Measurements from ENCODE around the gene GPX6.
"Not testable (repeated sequence)": the region's sequence is repeated elsewhere in the genome, so short reads cannot be mapped to it uniquely, and the experiment has no call there.

GPX6 gene

GRCh38 chr6:28551891-28552666, 36.5 kb upstream of the GPX6 start:
- TF ChIP-seq CTCF (IDR thresholded peaks at IDR 0.05; ENCODE audit: borderline replicate concordance, insufficient read depth, low read depth, low read length) = no peak

GRCh38 chr6:28547003-28547402, 31.4 kb upstream of the GPX6 start:
- H3K4me3 ChIP-seq (ENCODE audit: low read depth, low read length) = not testable (repeated sequence)

More at GRCh38 chr6:28551891-28552666, 36.5 kb upstream of the GPX6 start:
- no peak overlapping the region for H3K4me3 ChIP-seq (ENCODE audit: low read depth, low read length)

- H3K4me3 ChIP-seq (ENCODE audit: low read depth, low read length) = no peak overlapping the region
- TF ChIP-seq CTCF (IDR thresholded peaks at IDR 0.05; ENCODE audit: borderline replicate concordance, insufficient read depth, low read depth, low read length) = no peak
Observed at GRCh38 chr6:28545955-28546354, 30.4 kb upstream of the GPX6 start.

GRCh38 chr6:28543651-28544610, 28.3 kb upstream of the GPX6 start:
- peak overlapping the region; percentile 27 for H3K4me3 ChIP-seq (ENCODE audit: low read depth, low read length)

GRCh38 chr6:28542440-28543296, 27.1 kb upstream of the GPX6 start:
- peak; percentile 61 for TF ChIP-seq CTCF (IDR thresholded peaks at IDR 0.05; ENCODE audit: borderline replicate concordance, insufficient read depth, low read depth, low read length)
- peak overlapping the region; percentile 40 for H3K4me3 ChIP-seq (ENCODE audit: low read depth, low read length)

More at GRCh38 chr6:28543651-28544610, 28.3 kb upstream of the GPX6 start:
- no peak for TF ChIP-seq CTCF (IDR thresholded peaks at IDR 0.05; ENCODE audit: borderline replicate concordance, insufficient read depth, low read depth, low read length)

GRCh38 chr6:28541996-28542395, 26.4 kb upstream of the GPX6 start:
- no peak overlapping the region for H3K4me3 ChIP-seq (ENCODE audit: low read depth, low read length)
- TF ChIP-seq CTCF (IDR thresholded peaks at IDR 0.05; ENCODE audit: borderline replicate concordance, insufficient read depth, low read depth, low read length) = no peak

All from GM12875 (cell line).